ENCODE results near the gene THUMPD1. TPM values are rescaled to one million over a fixed set of nuclear protein-coding genes. Genes with fewer than 3 reads are reported as not detected.
A peak's percentile ranks its signal among the peaks of the same experiment; 100 is the strongest.
"Not testable (repeated sequence)": the region's sequence is repeated elsewhere in the genome, so short reads cannot be mapped to it uniquely, and the experiment has no call there.

The THUMPD1 gene
- total RNA-seq, 3 donors from 2014 or later (not counting 1 experiment from before 2014, with no cell fraction given), result 86.1 to 92.2 (median 87.1) TPM

GRCh38 chr16:20711277-20711911 is 30.2 kb downstream of the THUMPD1 start:
- H3K4me1 Mint-ChIP-seq, result no peaks in the 10 kb centered on the region
- H3K4me3 Mint-ChIP-seq, result no peak overlapping the region
- ATAC-seq, result no peak
- no peaks in the 10 kb centered on the region for H3K27me3 Mint-ChIP-seq (ENCODE audit: low read depth in 2 of 2)
- TF ChIP-seq CTCF (IDR thresholded peaks at IDR 0.05), result no peak
- no peaks in the 10 kb centered on the region for H3K36me3 ChIP-seq (ENCODE audit: control insufficient read depth, insufficient read depth, low read length)
- H3K36me3 Mint-ChIP-seq, result no peaks in the 10 kb centered on the region
- WGBS (ENCODE audit: insufficient coverage), result over 99% methylated on average over 7 of the region's 7 CpGs
- H3K27ac ChIP-seq (ENCODE audit: low read length), result no peak overlapping the region
- no peaks in the 10 kb centered on the region for H3K9me3 ChIP-seq (ENCODE audit: control insufficient read depth, insufficient read depth, low read length)
- H3K27ac Mint-ChIP-seq, result no peak overlapping the region
- DNase-seq, result no peak
- no peak overlapping the region for H3K4me3 ChIP-seq (ENCODE audit: low read length)
- H3K4me1 ChIP-seq (ENCODE audit: control insufficient read depth, insufficient read depth, low read length), result no peaks in the 10 kb centered on the region
- H3K9me3 Mint-ChIP-seq, result no peaks in the 10 kb centered on the region
- no peaks in the 10 kb centered on the region for H3K27me3 ChIP-seq (ENCODE audit: control insufficient read depth, insufficient read depth, low read length)
- intact Hi-C loops (cut with micrococcal nuclease), result no loop called here

GRCh38 chr16:20708129-20708528 is 33.5 kb downstream of the THUMPD1 start:
- not testable (repeated sequence) for H3K9me3 ChIP-seq (ENCODE audit: control insufficient read depth, insufficient read depth, low read length); ATAC-seq; H3K9me3 Mint-ChIP-seq; H3K27me3 Mint-ChIP-seq (ENCODE audit: low read depth in 2 of 2); H3K27ac Mint-ChIP-seq; H3K4me3 Mint-ChIP-seq; H3K36me3 Mint-ChIP-seq; H3K4me1 ChIP-seq (ENCODE audit: control insufficient read depth, insufficient read depth, low read length); H3K27ac ChIP-seq (ENCODE audit: low read length); H3K36me3 ChIP-seq (ENCODE audit: control insufficient read depth, insufficient read depth, low read length); H3K27me3 ChIP-seq (ENCODE audit: control insufficient read depth, insufficient read depth, low read length); H3K4me3 ChIP-seq (ENCODE audit: low read length); H3K4me1 Mint-ChIP-seq
- WGBS (ENCODE audit: insufficient coverage), result 0% methylated on average over 1 of the region's 3 CpGs
- intact Hi-C loops (cut with micrococcal nuclease), result loop anchor here (10.0 kb wide), 1 partner anchor 803 kb away; no protein-coding TSS in a partner anchor
- peak in 1 of 2 donors; percentile 33 for DNase-seq
- TF ChIP-seq CTCF (IDR thresholded peaks at IDR 0.05), result peak; percentile 39

GRCh38 chr16:20707461-20707860 is 34.2 kb downstream of the THUMPD1 start:
- H3K4me3 ChIP-seq (ENCODE audit: low read length), result no peak overlapping the region
- H3K4me3 Mint-ChIP-seq, result no peak overlapping the region
- H3K9me3 ChIP-seq (ENCODE audit: control insufficient read depth, insufficient read depth, low read length), result no peaks in the 10 kb centered on the region
- H3K36me3 ChIP-seq (ENCODE audit: control insufficient read depth, insufficient read depth, low read length), result no peaks in the 10 kb centered on the region
- H3K36me3 Mint-ChIP-seq, result no peaks in the 10 kb centered on the region
- 86% methylated on average over 2 of the region's 2 CpGs for WGBS (ENCODE audit: insufficient coverage)
- ATAC-seq (no peak), DNase-seq (no peak)
- no peaks in the 10 kb centered on the region for H3K9me3 Mint-ChIP-seq
- intact Hi-C loops (cut with micrococcal nuclease), result loop anchor here (10.0 kb wide), 1 partner anchor 803 kb away; no protein-coding TSS in a partner anchor
- H3K27ac ChIP-seq (ENCODE audit: low read length), result no peak overlapping the region
- H3K27ac Mint-ChIP-seq, result no peak overlapping the region
- no peaks in the 10 kb centered on the region for H3K27me3 Mint-ChIP-seq (ENCODE audit: low read depth in 2 of 2)
- H3K4me1 Mint-ChIP-seq, result no peaks in the 10 kb centered on the region
- no peaks in the 10 kb centered on the region for H3K27me3 ChIP-seq (ENCODE audit: control insufficient read depth, insufficient read depth, low read length)
- no peaks in the 10 kb centered on the region for H3K4me1 ChIP-seq (ENCODE audit: control insufficient read depth, insufficient read depth, low read length)
- TF ChIP-seq CTCF (IDR thresholded peaks at IDR 0.05), result no peak

GRCh38 chr16:20705972-20706371 is 35.6 kb downstream of the THUMPD1 start:
- H3K36me3 Mint-ChIP-seq; ATAC-seq; H3K27me3 Mint-ChIP-seq (ENCODE audit: low read depth in 2 of 2); H3K4me1 Mint-ChIP-seq; H3K9me3 Mint-ChIP-seq; H3K4me3 Mint-ChIP-seq; H3K27ac Mint-ChIP-seq; H3K27me3 ChIP-seq (ENCODE audit: control insufficient read depth, insufficient read depth, low read length); H3K36me3 ChIP-seq (ENCODE audit: control insufficient read depth, insufficient read depth, low read length); DNase-seq; H3K4me3 ChIP-seq (ENCODE audit: low read length); H3K27ac ChIP-seq (ENCODE audit: low read length); H3K4me1 ChIP-seq (ENCODE audit: control insufficient read depth, insufficient read depth, low read length); H3K9me3 ChIP-seq (ENCODE audit: control insufficient read depth, insufficient read depth, low read length): not testable (repeated sequence)
- whole genome bisulfite sequencing (ENCODE audit: insufficient coverage), result 90% methylated on average over 1 of the region's 1 CpG
- intact Hi-C loops (cut with micrococcal nuclease), result loop anchor here (10.0 kb wide), 1 partner anchor 801 kb away; no protein-coding TSS in a partner anchor

All from natural killer cell (primary cell).